Esophagus muscularis mucosa (tissue), 4 donors: ENCODE data around the gene TMEM132A.

ENCODE experiments used
- EP300 ChIP-seq: sonication (generic); formaldehyde crosslinking; IDR thresholded peaks from one replicate; pipeline ENCODE4 v1.6.1; 2017; ENCODE audit warnings: antibody characterized with exemption
- POLR2A ChIP-seq: fragments of 450-650 bp; IDR thresholded peaks from one replicate; pipeline ENCODE4 v1.6.1; 2017; ENCODE audit warnings: antibody characterized with exemption, moderate library complexity, mild to moderate bottlenecking, low read depth
- TF ChIP-seq, protein P1 (sequence below), 3 experiments: fragments of 200-600 bp in 2 of 3; fragments of 450-650 bp in 1 of 3; sonication (generic) in 2 of 3; IDR thresholded peaks; one replicate each; pipeline ENCODE4 v1.5.1; 2017 to 2019; ENCODE audit warnings: antibody characterized with exemption in 3 of 3, mild to moderate bottlenecking in 2 of 3, moderate library complexity in 1 of 3

DNA sequence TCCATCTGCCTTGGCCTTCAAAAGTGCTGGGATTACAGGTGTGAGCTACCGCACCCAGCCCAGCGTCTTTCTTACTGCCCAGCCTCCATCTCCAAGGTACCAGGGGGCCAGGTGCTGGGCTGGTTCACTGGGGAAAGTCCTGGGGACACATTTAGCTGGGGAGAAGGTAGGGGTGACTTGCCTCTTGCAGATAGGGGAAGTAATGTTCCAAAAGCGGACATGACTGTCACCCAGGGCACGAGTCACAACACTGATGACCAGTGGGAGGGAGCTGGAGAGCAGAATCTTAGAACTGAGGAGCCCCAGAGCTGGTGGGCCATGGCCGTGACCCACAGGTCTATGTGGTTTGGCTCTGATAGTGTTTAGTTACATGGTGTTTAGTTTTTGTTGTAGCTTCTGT is 30.2 kb downstream of the TMEM132A start:
- TF ChIP-seq EP300 (no peak), POLR2A (no peak)
- TF ChIP-seq, protein P1, sequence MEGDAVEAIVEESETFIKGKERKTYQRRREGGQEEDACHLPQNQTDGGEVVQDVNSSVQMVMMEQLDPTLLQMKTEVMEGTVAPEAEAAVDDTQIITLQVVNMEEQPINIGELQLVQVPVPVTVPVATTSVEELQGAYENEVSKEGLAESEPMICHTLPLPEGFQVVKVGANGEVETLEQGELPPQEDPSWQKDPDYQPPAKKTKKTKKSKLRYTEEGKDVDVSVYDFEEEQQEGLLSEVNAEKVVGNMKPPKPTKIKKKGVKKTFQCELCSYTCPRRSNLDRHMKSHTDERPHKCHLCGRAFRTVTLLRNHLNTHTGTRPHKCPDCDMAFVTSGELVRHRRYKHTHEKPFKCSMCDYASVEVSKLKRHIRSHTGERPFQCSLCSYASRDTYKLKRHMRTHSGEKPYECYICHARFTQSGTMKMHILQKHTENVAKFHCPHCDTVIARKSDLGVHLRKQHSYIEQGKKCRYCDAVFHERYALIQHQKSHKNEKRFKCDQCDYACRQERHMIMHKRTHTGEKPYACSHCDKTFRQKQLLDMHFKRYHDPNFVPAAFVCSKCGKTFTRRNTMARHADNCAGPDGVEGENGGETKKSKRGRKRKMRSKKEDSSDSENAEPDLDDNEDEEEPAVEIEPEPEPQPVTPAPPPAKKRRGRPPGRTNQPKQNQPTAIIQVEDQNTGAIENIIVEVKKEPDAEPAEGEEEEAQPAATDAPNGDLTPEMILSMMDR (IDR thresholded peaks at IDR 0.05): no peak
